Stimulated activated CD4-positive, alpha-beta T cell treated with anti-CD3 and anti-CD28 coated beads, Interleukin-15, amount 100 ng/mL, for 1 hour (primary cell): ENCODE data around the gene C5.

ENCODE experiments used
- DNase-seq, 2 donors: peaks; one replicate each; pipeline ENCODE4 v3.0.0-alpha.2; 2020; ENCODE audit warnings: low read depth in 1 of 2, low spot score in 1 of 2

C5 gene

GRCh38 chr9:120944434-120944843 lies 105.6 kb downstream of the C5 start:
- no peak for DNase-seq

- no peak for DNase-seq
Measured at GRCh38 chr9:120942186-120943001, 107.7 kb downstream of the C5 start.

GRCh38 chr9:120941046-120941770 lies 108.9 kb downstream of the C5 start:
- no peak for DNase-seq

DNA sequence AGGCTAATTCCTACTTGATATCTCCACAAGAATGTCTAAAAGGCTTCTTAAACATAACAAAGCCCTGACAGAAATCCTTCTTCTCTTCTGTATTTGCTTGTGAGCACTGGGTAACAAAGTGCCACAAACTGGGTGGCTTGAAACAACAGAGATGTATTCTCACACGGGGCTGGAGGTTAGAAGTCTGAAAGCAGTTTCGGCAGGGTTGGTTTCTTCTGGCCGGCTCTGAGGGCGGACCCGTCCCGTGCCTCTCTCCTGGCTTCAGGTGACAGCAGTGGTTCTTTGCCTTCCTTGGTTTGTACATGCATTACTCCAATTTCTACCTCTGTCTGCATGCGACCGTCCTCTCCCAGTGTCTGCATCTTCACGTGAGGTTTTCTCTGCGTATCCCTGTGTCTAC lies 109.5 kb downstream of the C5 start:
- DNase-seq: no peak

- no peak for DNase-seq
Measured at GRCh38 chr9:120938851-120939250, 111.2 kb downstream of the C5 start.

DNA sequence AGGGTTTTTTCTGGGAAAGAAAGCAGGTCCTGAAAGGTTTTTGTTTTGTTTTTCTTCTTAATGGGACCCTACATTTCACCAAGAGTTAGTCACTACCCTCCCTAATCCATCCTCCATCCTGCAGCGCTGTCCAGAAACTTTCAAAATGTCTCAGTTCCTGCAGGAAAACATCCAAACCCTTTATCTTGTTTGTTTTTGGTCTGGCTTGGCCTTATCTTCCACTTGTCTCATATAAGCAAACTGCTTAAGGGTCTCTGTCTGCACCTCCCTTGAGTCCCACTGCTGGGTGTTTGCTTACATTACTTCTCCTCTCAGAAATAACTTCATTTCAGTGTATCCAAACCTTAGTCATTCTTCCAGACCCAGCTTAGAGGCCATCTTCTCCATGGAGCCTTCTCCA lies 112.5 kb downstream of the C5 start:
- no peak for DNase-seq

DNA sequence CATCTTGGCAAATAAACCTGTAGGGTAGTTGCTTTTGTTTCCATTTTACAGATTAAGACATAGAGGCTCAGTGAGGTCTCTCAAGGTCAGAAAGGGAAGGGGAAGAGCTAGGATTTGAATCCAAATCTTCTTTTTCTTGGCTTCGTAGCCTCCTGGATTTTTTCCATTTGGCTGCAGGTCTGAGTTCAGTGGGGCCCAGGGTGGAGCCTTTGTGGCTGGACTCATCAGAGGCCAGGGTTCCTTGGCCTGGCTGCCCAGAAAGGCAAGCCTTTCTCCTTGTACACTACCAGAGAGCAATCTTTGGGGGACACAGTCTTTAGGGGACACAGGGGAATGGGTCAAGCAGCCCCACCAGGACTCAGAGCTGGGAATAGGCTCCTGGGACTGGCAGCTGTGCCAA lies 112.9 kb downstream of the C5 start:
- no peak for DNase-seq

DNA sequence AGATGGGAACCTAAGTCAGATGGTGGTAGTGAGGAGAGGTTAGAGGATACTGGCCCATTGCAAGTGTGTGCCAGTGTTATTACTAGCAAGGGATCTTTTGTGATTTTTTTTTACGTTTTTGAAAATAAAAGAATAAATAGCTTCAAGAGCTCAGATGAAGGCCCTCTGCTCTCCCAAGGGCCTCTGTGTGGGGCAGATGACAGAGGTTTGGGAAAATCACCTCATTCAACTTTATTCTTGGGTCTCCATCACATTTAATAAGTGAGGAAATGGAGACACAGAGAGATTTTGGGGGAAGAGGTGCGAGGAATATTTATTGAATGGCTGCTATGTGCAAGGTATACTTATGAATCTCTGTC lies 113.3 kb downstream of the C5 start:
- DNase-seq: no peak

GRCh38 chr9:120936011-120936763 lies 113.9 kb downstream of the C5 start:
- peak; percentile 79 to 86 for DNase-seq

DNA sequence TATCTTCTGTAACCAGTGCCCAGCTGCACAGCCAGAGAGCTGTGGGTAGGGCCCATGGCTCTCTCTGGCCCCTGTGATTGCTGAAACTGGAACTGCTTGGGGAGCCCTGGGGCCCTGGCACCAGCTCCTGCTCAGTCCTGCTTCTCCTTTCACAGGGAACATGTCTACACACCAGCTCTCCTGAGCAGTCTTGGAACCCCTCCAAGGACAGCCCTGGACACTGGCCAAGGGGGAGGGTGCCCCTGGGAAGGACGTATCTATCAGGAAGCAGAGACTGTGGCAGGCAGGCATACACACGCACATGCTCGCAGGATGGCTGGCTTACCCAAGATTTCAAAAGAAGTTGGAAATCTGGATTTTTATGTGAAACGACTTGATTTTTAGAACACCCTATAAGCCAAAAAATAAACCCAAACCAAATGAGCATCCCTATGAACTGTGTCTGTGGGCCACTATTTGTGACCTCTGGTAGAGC lies 114.7 kb downstream of the C5 start:
- no peak for DNase-seq

GRCh38 chr9:120934281-120934680 lies 115.8 kb downstream of the C5 start:
- no peak for DNase-seq

DNA sequence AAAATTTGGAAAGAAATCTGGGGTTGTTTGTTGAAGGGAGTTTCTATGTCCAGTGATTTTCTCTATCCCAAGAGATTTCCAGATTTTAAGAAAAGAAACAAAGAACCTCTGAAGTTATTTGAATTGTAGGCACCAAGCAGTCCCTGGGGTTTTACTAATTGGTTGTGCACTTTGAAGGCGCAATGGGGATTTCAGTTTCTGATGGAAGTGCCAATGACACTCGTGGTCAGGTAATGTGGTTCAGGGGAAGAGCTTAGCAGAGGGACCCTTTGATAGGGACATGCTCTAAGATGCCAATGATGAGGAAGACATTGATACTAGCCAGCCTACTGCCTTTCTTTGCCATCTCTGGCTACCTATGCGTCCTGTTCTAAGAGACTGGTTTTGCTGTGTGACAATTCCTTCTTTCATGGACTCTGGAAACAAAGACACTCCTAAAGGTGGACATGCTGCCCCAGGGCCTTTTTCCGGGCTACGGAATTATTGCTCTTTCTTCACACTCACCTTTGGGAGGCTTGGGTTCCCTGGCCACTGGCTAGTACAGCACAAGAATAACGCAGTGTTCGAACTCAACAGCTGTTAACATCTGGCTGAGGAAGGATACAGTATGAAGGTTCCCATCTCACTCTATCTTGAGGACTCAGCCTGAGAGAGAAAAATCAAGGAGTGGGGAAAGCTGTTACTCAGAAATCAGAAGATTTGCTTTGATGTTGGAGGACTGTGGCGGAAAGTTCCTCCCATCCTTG lies 116.6 kb downstream of the C5 start:
- no peak for DNase-seq

DNA sequence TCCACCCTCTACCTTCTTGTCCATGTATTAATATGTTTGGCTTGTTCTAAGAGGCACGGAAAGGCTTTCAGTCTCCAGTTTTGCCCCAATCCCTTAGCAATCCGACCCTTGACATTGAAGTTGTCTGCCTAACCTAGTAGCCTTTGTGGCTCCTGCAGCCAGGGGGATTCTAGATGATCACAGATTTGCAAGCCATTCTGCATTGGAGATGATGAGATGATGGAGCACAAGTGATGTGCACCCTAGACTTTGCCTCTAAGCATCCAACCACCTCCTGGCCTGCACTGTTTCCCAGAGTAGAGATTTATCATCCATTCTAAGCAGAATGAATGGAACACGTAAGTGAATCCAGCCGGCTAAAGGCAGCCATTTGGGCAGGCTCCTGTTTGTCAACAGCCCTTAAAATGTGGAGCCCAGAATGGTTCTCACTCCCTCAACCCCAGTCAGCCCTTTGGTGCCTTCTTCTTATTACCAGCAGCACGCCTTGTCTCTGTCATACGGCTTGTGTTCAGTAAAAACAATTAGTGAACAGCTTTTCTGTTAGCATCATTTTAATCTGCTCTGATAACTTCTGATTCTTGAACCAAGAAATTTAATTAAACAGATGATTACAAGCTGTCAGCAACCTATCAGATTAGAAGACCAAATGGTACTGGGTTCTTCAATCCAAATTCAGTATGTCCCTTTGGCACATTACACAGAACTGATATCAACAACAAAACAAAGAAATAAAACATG lies 117.8 kb downstream of the C5 start:
- no peak for DNase-seq

- DNase-seq: no peak
Measured at GRCh38 chr9:120931231-120932085, 118.6 kb downstream of the C5 start.

DNA sequence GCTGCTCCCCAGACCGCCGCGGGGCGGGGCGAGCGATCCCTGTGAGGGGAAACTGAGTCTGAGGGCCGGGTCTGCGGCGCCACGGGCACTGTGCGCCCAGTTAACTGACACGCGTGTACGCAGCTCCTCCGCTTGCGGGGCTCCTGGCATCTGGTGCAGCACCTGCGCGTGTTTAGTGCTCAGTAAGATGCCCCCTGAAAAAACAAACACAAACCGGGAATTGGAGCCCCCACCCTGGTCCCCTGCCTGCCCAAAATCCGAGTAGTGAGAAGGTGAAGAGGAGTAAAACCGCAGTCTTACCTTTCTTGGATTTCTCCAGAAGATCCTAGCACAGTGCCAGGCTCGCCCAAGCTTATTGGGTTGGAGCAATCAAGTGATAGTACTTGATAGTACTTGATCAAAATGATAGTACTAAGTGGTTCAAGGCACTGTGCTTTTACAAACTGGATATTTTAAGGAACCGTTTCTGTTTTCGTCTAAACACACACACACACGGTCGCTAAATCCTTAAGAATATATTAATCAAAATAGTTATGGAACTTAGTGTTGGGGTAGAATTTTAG lies 120.8 kb downstream of the C5 start:
- DNase-seq: no peak

DNA sequence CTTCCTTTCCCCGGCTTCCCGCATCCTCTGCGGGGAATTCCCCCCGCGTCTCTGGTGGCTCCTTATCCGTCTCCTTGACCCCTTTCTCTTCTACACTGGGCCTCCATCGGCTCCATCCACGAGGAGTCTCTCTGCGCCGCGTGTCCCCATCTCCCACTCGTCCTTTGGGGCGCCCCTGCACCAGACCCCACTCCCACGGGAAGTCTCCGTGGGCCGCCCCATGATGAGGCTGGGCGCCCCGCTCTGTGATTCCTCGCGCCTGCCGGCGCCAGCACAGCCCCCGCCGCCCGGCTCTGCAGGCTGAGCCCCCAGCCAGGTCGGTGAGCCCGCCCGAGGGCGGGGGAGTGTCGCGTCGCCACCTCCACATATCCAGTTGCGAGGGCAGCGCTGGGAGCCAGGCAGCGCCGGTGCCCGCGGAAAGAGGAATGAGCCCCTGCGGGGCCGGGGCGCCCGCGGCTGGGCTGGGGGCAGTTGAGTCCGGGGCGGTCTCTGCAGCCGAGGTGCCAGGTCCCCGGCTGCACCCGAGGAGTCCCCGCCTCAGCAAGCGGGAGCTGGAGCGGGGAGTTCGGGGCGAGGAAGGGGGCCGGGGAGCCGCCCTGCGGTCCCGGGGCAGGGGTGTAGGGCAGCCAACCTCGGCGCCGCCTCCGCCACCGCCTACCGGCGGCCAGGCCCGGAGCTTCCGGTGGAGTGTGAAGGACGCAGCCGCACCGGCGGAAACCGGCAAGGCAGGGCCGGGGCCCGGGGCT lies 121.4 kb downstream of the C5 start:
- DNase-seq: peak; percentile 59 to 63

DNA sequence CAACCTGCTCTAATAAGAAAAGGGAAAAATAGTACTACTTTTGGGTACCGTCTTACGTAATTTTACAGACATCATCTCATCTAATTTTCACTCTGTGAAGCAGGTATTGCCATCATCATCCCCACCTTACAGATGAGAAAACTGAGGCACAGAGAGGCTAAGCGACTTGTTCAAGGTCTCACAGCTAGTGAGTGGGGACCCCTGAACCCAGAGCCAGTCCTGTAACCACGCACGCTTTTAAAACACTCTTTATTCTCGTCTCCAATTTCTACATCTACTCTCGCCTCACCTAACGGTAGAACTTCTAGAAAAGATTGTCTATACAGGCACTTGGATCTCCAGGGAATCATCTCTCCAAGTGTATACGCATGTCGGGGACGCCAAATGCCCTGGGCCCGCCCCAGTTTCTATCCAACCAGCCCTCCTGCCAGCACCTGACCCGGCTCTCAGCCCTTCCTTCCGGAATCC lies 122.0 kb downstream of the C5 start:
- no peak for DNase-seq

GRCh38 chr9:120927269-120928014 lies 122.6 kb downstream of the C5 start:
- DNase-seq: no peak
